ENCODE data around the gene LRRC75A.
"Not testable (repeated sequence)": the region's sequence is repeated elsewhere in the genome, so short reads cannot be mapped to it uniquely, and the experiment has no call there.

The LRRC75A gene

DNA sequence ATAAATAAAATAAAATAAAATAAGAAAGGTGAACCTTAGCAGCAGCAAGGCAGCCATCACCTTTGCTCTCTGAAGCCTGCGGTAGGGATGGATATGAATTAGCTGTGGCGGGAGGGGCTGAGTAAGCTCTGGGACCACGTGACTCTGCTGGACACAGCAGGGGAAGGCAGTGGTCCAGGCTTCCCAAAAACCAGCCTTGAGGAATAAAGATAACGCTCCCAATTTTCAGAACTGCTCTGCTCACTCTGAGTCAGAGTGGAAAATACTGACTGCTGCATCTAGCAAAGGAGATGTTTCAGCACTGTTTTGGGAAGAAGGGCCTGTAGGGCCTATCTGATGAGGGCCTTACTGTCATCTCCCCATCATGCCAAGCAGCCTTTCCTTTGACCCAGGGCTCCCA, 96.1 kb downstream of the LRRC75A start:
- not testable (repeated sequence) for DNase-seq

GRCh38 chr17:16392491-16392890, 99.5 kb downstream of the LRRC75A start:
- DNase-seq, result not testable (repeated sequence)

All from effector CD4-positive, alpha-beta T cell (primary cell).